ENCODE data around the gene FREM1.

Gene FREM1

GRCh38 chr9:14869671-14870070 lies 40.6 kb downstream of the FREM1 start:
- in situ Hi-C loops (cut with MboI; ENCODE audit: low sequenced_read_pairs), result no loop called here

- in situ Hi-C loops (cut with MboI; ENCODE audit: low sequenced_read_pairs), result no loop called here
Observed at GRCh38 chr9:14868772-14869583, 41.2 kb downstream of the FREM1 start.

- in situ Hi-C loops (cut with MboI; ENCODE audit: low sequenced_read_pairs), result no loop called here
Observed at GRCh38 chr9:14868418-14868771, 41.8 kb downstream of the FREM1 start.

- in situ Hi-C loops (cut with MboI; ENCODE audit: low sequenced_read_pairs), result no loop called here
Observed at GRCh38 chr9:14866200-14866749, 44.0 kb downstream of the FREM1 start.

- in situ Hi-C loops (cut with MboI; ENCODE audit: low sequenced_read_pairs), result no loop called here
Observed at GRCh38 chr9:14864309-14864708, 45.9 kb downstream of the FREM1 start.

GRCh38 chr9:14863402-14863801 lies 46.8 kb downstream of the FREM1 start:
- in situ Hi-C loops (cut with MboI; ENCODE audit: low sequenced_read_pairs), result no loop called here

- in situ Hi-C loops (cut with MboI; ENCODE audit: low sequenced_read_pairs), result no loop called here
Observed at GRCh38 chr9:14857449-14858305, 52.6 kb downstream of the FREM1 start.

GRCh38 chr9:14849851-14850250 lies 60.4 kb downstream of the FREM1 start:
- in situ Hi-C loops (cut with MboI; ENCODE audit: low sequenced_read_pairs), result no loop called here

- in situ Hi-C loops (cut with MboI; ENCODE audit: low sequenced_read_pairs), result no loop called here
Observed at GRCh38 chr9:14849296-14849695, 60.9 kb downstream of the FREM1 start.

- in situ Hi-C loops (cut with MboI; ENCODE audit: low sequenced_read_pairs), result no loop called here
Observed at GRCh38 chr9:14846871-14847311, 63.3 kb downstream of the FREM1 start.

GRCh38 chr9:14843163-14843562 lies 67.1 kb downstream of the FREM1 start:
- in situ Hi-C loops (cut with MboI; ENCODE audit: low sequenced_read_pairs), result no loop called here

GRCh38 chr9:14842269-14842668 lies 68.0 kb downstream of the FREM1 start:
- in situ Hi-C loops (cut with MboI; ENCODE audit: low sequenced_read_pairs), result no loop called here

GRCh38 chr9:14838701-14839100 lies 71.5 kb downstream of the FREM1 start:
- in situ Hi-C loops (cut with MboI; ENCODE audit: low sequenced_read_pairs), result no loop called here

- in situ Hi-C loops (cut with MboI; ENCODE audit: low sequenced_read_pairs), result no loop called here
Observed at GRCh38 chr9:14836885-14837284, 73.3 kb downstream of the FREM1 start.

- in situ Hi-C loops (cut with MboI; ENCODE audit: low sequenced_read_pairs), result no loop called here
Observed at GRCh38 chr9:14831661-14832060, 78.6 kb downstream of the FREM1 start.

- in situ Hi-C loops (cut with MboI; ENCODE audit: low sequenced_read_pairs), result no loop called here
Observed at GRCh38 chr9:14831074-14831473, 79.2 kb downstream of the FREM1 start.

- in situ Hi-C loops (cut with MboI; ENCODE audit: low sequenced_read_pairs), result no loop called here
Observed at GRCh38 chr9:14830057-14830456, 80.2 kb downstream of the FREM1 start.

- in situ Hi-C loops (cut with MboI; ENCODE audit: low sequenced_read_pairs), result no loop called here
Observed at GRCh38 chr9:14829204-14829603, 81.0 kb downstream of the FREM1 start.

- in situ Hi-C loops (cut with MboI; ENCODE audit: low sequenced_read_pairs), result no loop called here
Observed at GRCh38 chr9:14827805-14828204, 82.4 kb downstream of the FREM1 start.

- in situ Hi-C loops (cut with MboI; ENCODE audit: low sequenced_read_pairs), result no loop called here
Observed at GRCh38 chr9:14824481-14824880, 85.7 kb downstream of the FREM1 start.

- in situ Hi-C loops (cut with MboI; ENCODE audit: low sequenced_read_pairs), result no loop called here
Observed at GRCh38 chr9:14823800-14824199, 86.4 kb downstream of the FREM1 start.

- in situ Hi-C loops (cut with MboI; ENCODE audit: low sequenced_read_pairs), result no loop called here
Observed at GRCh38 chr9:14822666-14823065, 87.6 kb downstream of the FREM1 start.

All from HL-60/S4 treated with retinoic acid at 250 ng/mL for 4 days and 3 days (cell line).